Panc1 (cell line): ENCODE data around the gene CORO2B. TPM values are rescaled to one million over a fixed set of nuclear protein-coding genes. Genes with fewer than 3 reads are reported as not detected.

Experiments
- ATAC-seq: fragments of 200-7000 bp; cut with Tn5 transposase; 2 replicates; pipeline ENCODE4 v1.9.1; 2020; ENCODE audit warnings: mild to moderate bottlenecking, moderate library complexity
- BruUV-seq: library from RNA; stranded (reverse); fragments of 400-500 nt; replicated peaks from 2 replicates; lab custom pipeline; 2021; lab: Mats Ljungman, UMichigan
- CTCF ChIA-PET: fragments of 300-600 bp; sonication (Branson Sonifier 250); formaldehyde crosslinking; loops from one replicate; lab custom pipeline; 2022; ENCODE audit warnings: antibody characterized with exemption; lab: Charles Lee
- POLR2A ChIA-PET: fragments of 300-600 bp; sonication (Branson Sonifier 250); formaldehyde crosslinking; loops from one replicate; lab custom pipeline; 2022; ENCODE audit warnings: antibody characterized with exemption; lab: Charles Lee
- DNase-seq: peaks from one replicate; pipeline ENCODE4 v3.0.0-alpha.2; 2010; ENCODE audit warnings: low read depth, low spot score
- H3K27ac ChIP-seq: 2 replicates; pipeline ENCODE4 v1.5.1; 2011; ENCODE audit warnings: mild to moderate bottlenecking, low read length, inconsistent platforms
- H3K27me3 ChIP-seq: fragments of 200-500 bp; sonication (Bioruptor generic); 2 replicates; pipeline ENCODE4 v1.6.0; 2014; ENCODE audit warnings: low read length, inconsistent platforms; ENCODE audit not compliant: control insufficient read depth, insufficient read depth
- H3K36me3 ChIP-seq: fragments of 200-500 bp; sonication (Bioruptor generic); 2 replicates; pipeline ENCODE4 v1.5.1; 2014; ENCODE audit warnings: inconsistent platforms, mild to moderate bottlenecking, low read length, moderate library complexity; ENCODE audit not compliant: control insufficient read depth, insufficient read depth
- H3K4me1 ChIP-seq: 2 replicates; pipeline ENCODE4 v1.5.1; 2011; ENCODE audit warnings: inconsistent platforms, mild to moderate bottlenecking, low read length, moderate library complexity; ENCODE audit not compliant: control insufficient read depth, insufficient read depth
- H3K4me3 ChIP-seq, 2 experiments: 2 replicates each; pipeline ENCODE4 v1.5.1; 2011 to 2012; ENCODE audit warnings: low read depth in 2 of 2, low read length in 2 of 2, mild to moderate bottlenecking in 2 of 2, inconsistent platforms in 1 of 2, moderate library complexity in 1 of 2
- H3K9me3 ChIP-seq: fragments of 200-500 bp; sonication (Bioruptor generic); 2 replicates; pipeline ENCODE4 v1.5.1; 2014; ENCODE audit warnings: low read depth, mild to moderate bottlenecking, inconsistent platforms, low read length, moderate library complexity; ENCODE audit not compliant: control insufficient read depth, insufficient read depth
- CTCF ChIP-seq: fragments of 450-650 bp; IDR thresholded peaks from 2 replicates; pipeline ENCODE4 v1.5.1; 2017; ENCODE audit warnings: mild to moderate bottlenecking
- POLR2AphosphoS5 ChIP-seq: IDR thresholded peaks from 2 replicates; pipeline ENCODE4 v1.6.1; 2012; ENCODE audit warnings: mild to moderate bottlenecking, low read depth, low read length, moderate library complexity
- REST ChIP-seq, 2 experiments: IDR thresholded peaks; 2 replicates each; pipeline ENCODE4 v1.6.1; 2011 to 2012; ENCODE audit warnings: low read depth in 2 of 2, control low read depth in 1 of 2, low read length in 1 of 2, mild to moderate bottlenecking in 1 of 2, moderate library complexity in 1 of 2; ENCODE audit not compliant: insufficient read depth in 1 of 2
- SIN3A ChIP-seq: IDR thresholded peaks from 2 replicates; pipeline ENCODE4 v1.6.1; 2012; ENCODE audit warnings: low read depth, mild to moderate bottlenecking, low read length, moderate library complexity, borderline replicate concordance; ENCODE audit not compliant: insufficient read depth
- TCF7L2 ChIP-seq: IDR thresholded peaks from 2 replicates; pipeline ENCODE4 v1.6.1; 2011; ENCODE audit warnings: mild to moderate bottlenecking, low read depth, low read length, inconsistent platforms
- in situ Hi-C: cut with HindIII; loops from 2 replicates; pipeline ENCODE4 v1.10.0; 2016; ENCODE audit warnings: low sequenced_read_pairs, low pct_unique_long_range_greater_than_20kb
- intact Hi-C: fragments of 100-400 bp; cut with micrococcal nuclease; formaldehyde crosslinking; loops from one replicate; pipeline ENCODE4 v1.10.0; 2022; ENCODE audit not compliant: unreplicated experiment
- total RNA-seq: library from RNA; stranded (reverse); gene quantifications from one replicate; pipeline ENCODE4 v1.2.1, GENCODE V29; 2021; ENCODE audit not compliant: unreplicated experiment

Gene CORO2B
- total RNA-seq, 1 experiment from 2014 or later: 0.36 TPM

GRCh38 chr15:68768321-68768720 is 189.5 kb downstream of the CORO2B start:
- H3K4me1 ChIP-seq: no peaks in the 10 kb centered on the region
- BruUV-seq: no TSS peak
- intact Hi-C loops (no loop called here), in situ Hi-C loops (no loop called here)
- TF ChIP-seq REST (IDR thresholded peaks at IDR 0.05; ENCODE audit: insufficient read depth in 1 of 2, low read depth in 2 of 2, low read length in 1 of 2) (no peak), POLR2AphosphoS5 (no peak), SIN3A (no peak), TCF7L2 (no peak), CTCF (no peak)
- DNase-seq: peak; percentile 46
- ChIA-PET POLR2A (no interaction called here), CTCF (no interaction called here)
- no peak; the same call in 1 of the 2 replicates for ATAC-seq
- no peaks in the 10 kb centered on the region for H3K27me3 ChIP-seq
- no peaks in the 10 kb centered on the region for H3K36me3 ChIP-seq
- no peaks in the 10 kb centered on the region for H3K9me3 ChIP-seq
- H3K27ac ChIP-seq: no peak overlapping the region
- no peak overlapping the region for H3K4me3 ChIP-seq

GRCh38 chr15:68769702-68770101 is 190.9 kb downstream of the CORO2B start:
- Histone ChIP-seq H3K4me3 (no peak overlapping the region), H3K27me3 (no peaks in the 10 kb centered on the region), H3K27ac (no peak overlapping the region), H3K4me1 (no peaks in the 10 kb centered on the region), H3K36me3 (no peaks in the 10 kb centered on the region), H3K9me3 (no peaks in the 10 kb centered on the region)
- BruUV-seq: no TSS peak
- no peak for TF ChIP-seq CTCF
- no peak for TF ChIP-seq TCF7L2
- no peak for TF ChIP-seq SIN3A
- no peak for TF ChIP-seq POLR2AphosphoS5
- no peak for TF ChIP-seq REST (IDR thresholded peaks at IDR 0.05; ENCODE audit: insufficient read depth in 1 of 2, low read depth in 2 of 2, low read length in 1 of 2)
- ChIA-PET POLR2A (no interaction called here), CTCF (interaction anchor here (0.7 kb wide), 1 partner anchor 84 kb away, joined by 9 read pairs; no protein-coding TSS in a partner anchor)
- intact Hi-C loops: no loop called here
- DNase-seq (no peak), ATAC-seq (no peak)
- in situ Hi-C loops: no loop called here
